ENCODE results near the gene DNASE1L3.

The DNASE1L3 gene, protein sequence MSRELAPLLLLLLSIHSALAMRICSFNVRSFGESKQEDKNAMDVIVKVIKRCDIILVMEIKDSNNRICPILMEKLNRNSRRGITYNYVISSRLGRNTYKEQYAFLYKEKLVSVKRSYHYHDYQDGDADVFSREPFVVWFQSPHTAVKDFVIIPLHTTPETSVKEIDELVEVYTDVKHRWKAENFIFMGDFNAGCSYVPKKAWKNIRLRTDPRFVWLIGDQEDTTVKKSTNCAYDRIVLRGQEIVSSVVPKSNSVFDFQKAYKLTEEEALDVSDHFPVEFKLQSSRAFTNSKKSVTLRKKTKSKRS

DNA sequence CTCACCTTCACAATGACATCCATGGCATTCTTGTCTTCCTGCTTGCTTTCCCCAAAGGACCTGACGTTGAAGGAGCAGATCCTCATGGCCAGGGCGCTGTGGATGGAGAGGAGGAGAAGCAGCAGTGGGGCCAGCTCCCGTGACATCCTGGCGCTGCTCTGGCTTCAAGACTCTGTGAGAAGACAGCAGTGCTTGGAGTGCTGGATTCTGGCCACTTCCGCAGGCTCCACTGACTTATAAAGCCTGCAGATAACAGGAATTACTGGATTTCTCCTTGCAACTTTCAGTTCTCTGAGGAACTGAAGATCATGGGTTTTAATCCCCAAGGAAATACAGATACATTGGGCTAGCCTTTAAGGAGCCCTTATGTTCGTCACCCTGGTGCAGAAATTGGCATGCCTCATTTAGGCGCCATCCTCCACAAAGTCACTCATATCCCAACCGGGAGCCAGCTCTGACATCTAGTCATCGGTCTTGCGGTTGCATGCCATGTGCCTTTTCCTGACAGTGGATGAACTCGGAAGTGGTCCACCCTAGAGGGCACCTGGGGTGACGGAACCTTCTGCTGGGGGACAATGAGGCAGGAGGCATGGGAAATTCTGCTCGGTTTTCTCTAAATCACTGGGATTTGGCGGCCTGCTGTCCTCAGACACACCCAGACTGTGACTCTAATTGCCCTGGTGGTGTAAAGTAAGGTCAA lies at the start of gene DNASE1L3:
TSS of gene DNASE1L3 (minus strand) at position 212 of the 700 bp plus-strand sequence. CDS start at position 146, 66 bp downstream.
- Histone ChIP-seq H3K36me3 (ENCODE audit: insufficient read depth, low read length) (no peaks in the 10 kb centered on the region), H3K4me3 (ENCODE audit: low read depth, low read length, poor library complexity, severe bottlenecking) (no peak within 1 kb of the TSS), H4K20me1 (ENCODE audit: insufficient read depth, low read length) (no peaks in the 10 kb centered on the region), H3K79me2 (ENCODE audit: insufficient read depth, low read length) (no peaks in the 10 kb centered on the region), H3K9me2 (ENCODE audit: low read depth, low read length) (no peaks in the 10 kb centered on the region), H3K9ac (ENCODE audit: low read length) (no peak within 1 kb of the TSS), H3K4me1 (ENCODE audit: insufficient read depth, low read length, severe bottlenecking) (peaks cover 11% of the 10 kb centered on the region), H3K27me3 (ENCODE audit: insufficient read depth, low read length) (no peaks in the 10 kb centered on the region), H3K9me3 (ENCODE audit: low read length) (no peaks in the 10 kb centered on the region), H3K4me2 (ENCODE audit: low read length) (no peak within 1 kb of the TSS), H3K27ac (ENCODE audit: low read depth, low read length, poor library complexity, severe bottlenecking) (no peak within 1 kb of the TSS), H3F3A (ENCODE audit: insufficient read depth, low read length) (no peaks in the 10 kb centered on the region), H2AFZ (ENCODE audit: low read length) (no peak within 1 kb of the TSS)
- no peak for TF ChIP-seq EZH2 (IDR thresholded peaks at IDR 0.05; ENCODE audit: borderline replicate concordance, low read length)
- TF ChIP-seq, protein P1, sequence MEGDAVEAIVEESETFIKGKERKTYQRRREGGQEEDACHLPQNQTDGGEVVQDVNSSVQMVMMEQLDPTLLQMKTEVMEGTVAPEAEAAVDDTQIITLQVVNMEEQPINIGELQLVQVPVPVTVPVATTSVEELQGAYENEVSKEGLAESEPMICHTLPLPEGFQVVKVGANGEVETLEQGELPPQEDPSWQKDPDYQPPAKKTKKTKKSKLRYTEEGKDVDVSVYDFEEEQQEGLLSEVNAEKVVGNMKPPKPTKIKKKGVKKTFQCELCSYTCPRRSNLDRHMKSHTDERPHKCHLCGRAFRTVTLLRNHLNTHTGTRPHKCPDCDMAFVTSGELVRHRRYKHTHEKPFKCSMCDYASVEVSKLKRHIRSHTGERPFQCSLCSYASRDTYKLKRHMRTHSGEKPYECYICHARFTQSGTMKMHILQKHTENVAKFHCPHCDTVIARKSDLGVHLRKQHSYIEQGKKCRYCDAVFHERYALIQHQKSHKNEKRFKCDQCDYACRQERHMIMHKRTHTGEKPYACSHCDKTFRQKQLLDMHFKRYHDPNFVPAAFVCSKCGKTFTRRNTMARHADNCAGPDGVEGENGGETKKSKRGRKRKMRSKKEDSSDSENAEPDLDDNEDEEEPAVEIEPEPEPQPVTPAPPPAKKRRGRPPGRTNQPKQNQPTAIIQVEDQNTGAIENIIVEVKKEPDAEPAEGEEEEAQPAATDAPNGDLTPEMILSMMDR (IDR thresholded peaks at IDR 0.05; ENCODE audit: low read length) = no peak

DNA sequence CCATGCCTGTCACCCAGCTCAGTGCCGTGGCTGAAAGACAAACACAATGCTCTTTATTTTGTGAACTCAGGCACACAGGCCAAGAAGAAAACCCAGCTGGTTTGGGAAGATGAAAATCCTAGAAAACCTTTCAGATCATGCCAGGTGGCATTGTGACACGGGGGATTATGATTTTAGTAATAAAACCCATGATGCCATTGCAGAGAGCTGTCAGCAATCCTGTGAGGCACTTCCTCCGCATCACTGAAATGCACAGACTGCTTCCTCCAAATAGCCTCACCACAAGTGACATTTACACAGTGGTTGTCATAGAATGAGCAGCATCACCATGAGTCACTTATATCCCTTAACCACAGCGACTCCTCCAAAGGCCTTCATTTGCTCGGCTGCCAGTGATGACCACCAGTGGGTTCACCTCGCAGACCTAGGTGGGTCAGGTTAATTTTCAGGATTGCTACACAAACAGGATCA lies 49.5 kb upstream of the DNASE1L3 start:
- no peak overlapping the region for H3K9ac ChIP-seq (ENCODE audit: low read length)
- no peak overlapping the region for H2AFZ ChIP-seq (ENCODE audit: low read length)
- H3K27me3 ChIP-seq (ENCODE audit: insufficient read depth, low read length) = no peaks in the 10 kb centered on the region
- H3K27ac ChIP-seq (ENCODE audit: low read depth, low read length, poor library complexity, severe bottlenecking) = no peak overlapping the region
- H3K36me3 ChIP-seq (ENCODE audit: insufficient read depth, low read length) = no peaks in the 10 kb centered on the region
- H4K20me1 ChIP-seq (ENCODE audit: insufficient read depth, low read length) = no peaks in the 10 kb centered on the region
- no peaks in the 10 kb centered on the region for H3K9me2 ChIP-seq (ENCODE audit: low read depth, low read length)
- TF ChIP-seq EZH2 (IDR thresholded peaks at IDR 0.05; ENCODE audit: borderline replicate concordance, low read length) = no peak
- TF ChIP-seq, protein P1 (IDR thresholded peaks at IDR 0.05; ENCODE audit: low read length) = no peak
- H3K9me3 ChIP-seq (ENCODE audit: low read length) = no peaks in the 10 kb centered on the region
- H3F3A ChIP-seq (ENCODE audit: insufficient read depth, low read length) = no peaks in the 10 kb centered on the region
- H3K4me1 ChIP-seq (ENCODE audit: insufficient read depth, low read length, severe bottlenecking) = no peaks in the 10 kb centered on the region
- H3K79me2 ChIP-seq (ENCODE audit: insufficient read depth, low read length) = no peaks in the 10 kb centered on the region
- H3K4me2 ChIP-seq (ENCODE audit: low read length) = no peak overlapping the region
- H3K4me3 ChIP-seq (ENCODE audit: low read depth, low read length, poor library complexity, severe bottlenecking) = no peak overlapping the region

DNA sequence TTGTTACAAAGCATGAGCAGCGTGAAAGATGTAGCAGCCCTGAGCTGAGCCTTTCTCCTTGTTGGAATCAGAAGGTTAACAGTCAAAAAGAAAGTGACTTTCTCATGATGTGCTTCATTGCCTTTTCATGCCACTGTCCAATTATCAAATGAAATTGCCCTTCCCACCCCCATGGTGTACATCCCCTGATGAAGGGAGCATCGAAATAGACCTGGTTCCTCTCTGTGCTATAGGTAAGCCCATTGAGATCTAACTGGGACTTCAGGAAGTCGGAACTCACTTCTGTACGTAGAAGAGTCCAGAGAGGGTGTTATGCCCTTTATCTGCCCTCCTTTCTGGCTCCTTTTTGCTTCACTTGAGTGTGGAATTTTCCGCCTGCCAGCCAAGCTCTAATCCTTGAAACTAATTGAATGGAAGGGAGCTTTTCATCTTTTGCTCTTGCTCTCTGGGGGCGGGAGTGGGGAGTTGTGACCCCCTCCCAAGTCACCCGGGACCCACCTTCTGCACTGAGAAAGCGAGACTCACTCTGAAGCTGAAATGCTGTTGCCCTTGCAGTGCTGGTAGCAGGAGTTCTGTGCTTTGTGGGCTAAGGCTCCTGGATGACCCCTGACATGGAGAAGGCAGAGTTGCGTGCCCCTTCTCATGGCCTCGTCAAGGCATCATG lies 47.8 kb upstream of the DNASE1L3 start:
- Histone ChIP-seq H3K4me1 (ENCODE audit: insufficient read depth, low read length, severe bottlenecking) (no peaks in the 10 kb centered on the region), H3K27ac (ENCODE audit: low read depth, low read length, poor library complexity, severe bottlenecking) (no peak overlapping the region), H3K4me2 (ENCODE audit: low read length) (no peak overlapping the region), H3K4me3 (ENCODE audit: low read depth, low read length, poor library complexity, severe bottlenecking) (no peak overlapping the region), H3K27me3 (ENCODE audit: insufficient read depth, low read length) (no peaks in the 10 kb centered on the region), H3K9ac (ENCODE audit: low read length) (no peak overlapping the region), H3K9me2 (ENCODE audit: low read depth, low read length) (no peaks in the 10 kb centered on the region), H3F3A (ENCODE audit: insufficient read depth, low read length) (no peaks in the 10 kb centered on the region), H3K79me2 (ENCODE audit: insufficient read depth, low read length) (no peaks in the 10 kb centered on the region), H3K9me3 (ENCODE audit: low read length) (no peaks in the 10 kb centered on the region), H2AFZ (ENCODE audit: low read length) (no peak overlapping the region), H3K36me3 (ENCODE audit: insufficient read depth, low read length) (no peaks in the 10 kb centered on the region), H4K20me1 (ENCODE audit: insufficient read depth, low read length) (no peaks in the 10 kb centered on the region)
- TF ChIP-seq EZH2 (IDR thresholded peaks at IDR 0.05; ENCODE audit: borderline replicate concordance, low read length) = no peak
- TF ChIP-seq, protein P1 (IDR thresholded peaks at IDR 0.05; ENCODE audit: low read length) = no peak
